H54 (cell line): Measurements from ENCODE around the gene KYNU.

Source experiments
- DNase-seq: peaks from one replicate; pipeline ENCODE4 v3.0.0; 2011; ENCODE audit warnings: low spot score, mixed read lengths; ENCODE audit not compliant: insufficient read length
- FAIRE-seq: peaks from 3 replicates; lab custom pipeline; 2011; peaks lifted over from hg19 to GRCh38; lab: Jason Lieb, UNC
- POLR2A ChIP-seq: IDR thresholded peaks from 2 replicates; pipeline ENCODE4 v1.6.1; 2011; ENCODE audit warnings: low read depth, mild to moderate bottlenecking, low read length

KYNU gene

DNA sequence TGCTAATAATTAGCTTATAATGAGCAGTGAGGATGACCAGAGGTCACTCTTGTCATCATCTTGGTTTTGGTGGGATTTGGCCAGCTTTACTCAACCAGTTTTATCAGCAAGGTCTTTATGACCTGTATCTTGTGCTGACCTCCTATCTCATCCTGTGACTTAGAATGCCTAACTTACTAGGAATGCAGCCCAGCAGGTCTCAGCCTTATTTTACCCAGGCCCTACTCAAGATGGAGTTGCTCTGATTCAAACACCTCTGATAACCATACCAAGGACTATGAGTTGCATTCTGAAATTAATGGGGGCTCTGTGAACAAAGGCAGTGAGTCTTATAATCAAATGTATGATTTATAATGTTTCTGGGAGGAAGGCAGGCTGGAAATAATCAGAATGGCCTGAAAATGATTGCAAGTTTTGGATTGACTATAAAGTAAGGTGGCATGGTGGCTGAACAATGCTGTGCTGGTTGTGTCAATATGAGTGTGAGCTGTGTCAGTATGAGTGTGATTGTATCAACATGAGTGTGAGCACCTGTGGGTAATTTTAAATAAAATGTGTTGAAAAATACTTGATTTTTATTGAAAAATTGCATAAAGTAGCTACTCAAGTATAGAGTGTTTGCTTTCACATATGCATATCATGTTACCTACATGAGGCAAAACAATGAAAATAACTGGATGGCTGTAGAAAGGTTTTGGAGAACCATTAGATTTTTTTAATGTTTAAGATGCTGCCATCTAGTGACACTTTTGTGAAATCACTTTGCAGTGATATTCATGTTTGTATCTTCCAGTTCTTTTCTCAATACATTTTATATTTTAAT lies 103.0 kb downstream of the KYNU start:
- DNase-seq, result no peak
- FAIRE-seq, result peak; percentile 41
- no peak for TF ChIP-seq POLR2A

DNA sequence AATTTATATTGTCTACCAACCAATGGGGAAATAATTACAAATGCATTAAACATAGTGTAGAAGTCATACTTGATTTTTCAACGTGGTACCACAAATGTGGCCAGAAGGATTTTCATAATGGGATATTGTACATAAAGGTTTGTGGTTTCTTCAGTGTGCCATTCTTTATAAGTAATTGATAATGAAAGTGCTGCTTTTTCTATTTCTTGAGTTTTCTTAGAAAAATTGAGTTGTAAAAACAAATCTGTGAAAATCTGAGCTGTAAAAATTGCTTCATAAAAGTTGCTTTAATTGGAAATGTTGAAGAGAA lies 103.6 kb downstream of the KYNU start:
- FAIRE-seq, result no peak
- DNase-seq, result no peak
- TF ChIP-seq POLR2A, result no peak

DNA sequence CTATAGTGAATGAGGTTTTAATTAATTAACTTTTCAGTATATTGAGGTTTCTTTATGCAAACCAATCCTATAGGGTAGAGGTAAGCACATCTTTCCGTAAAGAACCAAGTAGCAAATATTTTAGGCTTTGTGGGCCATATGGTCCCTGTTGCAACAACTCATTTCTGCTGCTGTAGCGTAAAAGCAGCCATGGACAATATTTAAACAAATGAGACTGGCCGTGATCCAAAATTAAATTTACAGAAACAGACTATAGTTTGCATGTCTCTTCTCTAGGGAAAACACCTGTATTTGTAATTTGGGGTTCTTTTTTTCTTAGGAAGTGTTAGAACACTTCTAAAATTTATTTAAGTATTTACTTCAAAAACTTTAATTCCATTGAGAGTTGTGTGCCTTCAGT lies 104.3 kb downstream of the KYNU start:
- no peak for FAIRE-seq
- TF ChIP-seq POLR2A, result no peak
- no peak for DNase-seq

DNA sequence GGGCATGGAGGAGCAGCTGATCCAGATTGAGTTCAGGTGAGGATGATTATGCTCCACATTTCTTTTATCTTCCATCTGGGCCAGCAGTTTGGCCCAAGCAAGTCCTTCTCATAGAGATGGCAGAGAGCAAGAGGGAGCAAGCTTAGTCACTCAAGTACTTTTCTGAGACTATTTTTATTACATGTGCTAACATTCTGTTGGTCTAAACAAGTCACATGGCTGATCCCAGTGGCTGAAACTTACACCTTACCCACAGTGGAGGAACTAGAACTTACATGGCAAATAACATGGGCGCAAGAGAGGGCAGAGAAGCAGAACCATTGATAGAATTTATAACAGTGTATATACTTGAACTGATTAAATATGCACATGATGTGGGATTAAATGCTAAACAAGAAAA lies 105.7 kb downstream of the KYNU start:
- DNase-seq (no peak), FAIRE-seq (no peak)
- no peak for TF ChIP-seq POLR2A

DNA sequence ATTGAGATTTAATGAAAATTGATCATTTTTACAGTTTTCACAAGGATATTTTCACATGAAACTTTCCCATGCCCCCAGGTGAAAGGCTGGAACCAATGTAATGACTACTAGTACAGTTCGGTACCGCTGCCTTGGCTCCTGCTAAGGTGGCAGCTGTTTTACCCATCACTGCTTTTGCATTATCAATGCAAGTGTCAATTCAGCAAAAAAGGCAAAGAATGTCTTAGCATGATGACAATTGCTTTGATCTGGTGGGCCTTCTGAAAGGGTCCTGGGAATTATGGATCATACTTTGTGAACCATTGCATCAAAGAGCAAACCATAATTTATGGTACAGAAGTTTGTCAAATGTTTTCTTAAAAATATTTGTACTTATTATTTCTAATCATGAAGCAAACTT lies 107.2 kb downstream of the KYNU start:
- DNase-seq (no peak), FAIRE-seq (no peak)
- no peak for TF ChIP-seq POLR2A

DNA sequence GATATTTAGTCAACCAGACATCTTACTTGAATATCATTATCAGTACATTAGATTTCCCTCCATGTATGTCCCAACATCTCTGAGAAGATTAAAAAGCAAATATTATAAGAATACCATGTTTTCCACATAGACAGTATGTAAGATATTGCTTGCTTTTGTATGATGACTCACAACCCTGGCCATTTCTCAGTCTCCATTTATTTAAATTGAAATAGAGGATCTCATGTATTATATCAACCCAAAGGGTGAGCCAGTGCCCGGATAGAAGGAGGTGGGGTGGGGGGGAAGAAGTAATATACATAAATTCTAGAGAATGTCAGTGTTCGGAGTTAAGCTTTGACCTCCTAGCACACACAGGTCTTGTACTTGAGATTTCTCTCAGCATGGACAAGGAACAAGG lies 109.6 kb downstream of the KYNU start:
- DNase-seq (no peak), FAIRE-seq (no peak)
- no peak for TF ChIP-seq POLR2A

DNA sequence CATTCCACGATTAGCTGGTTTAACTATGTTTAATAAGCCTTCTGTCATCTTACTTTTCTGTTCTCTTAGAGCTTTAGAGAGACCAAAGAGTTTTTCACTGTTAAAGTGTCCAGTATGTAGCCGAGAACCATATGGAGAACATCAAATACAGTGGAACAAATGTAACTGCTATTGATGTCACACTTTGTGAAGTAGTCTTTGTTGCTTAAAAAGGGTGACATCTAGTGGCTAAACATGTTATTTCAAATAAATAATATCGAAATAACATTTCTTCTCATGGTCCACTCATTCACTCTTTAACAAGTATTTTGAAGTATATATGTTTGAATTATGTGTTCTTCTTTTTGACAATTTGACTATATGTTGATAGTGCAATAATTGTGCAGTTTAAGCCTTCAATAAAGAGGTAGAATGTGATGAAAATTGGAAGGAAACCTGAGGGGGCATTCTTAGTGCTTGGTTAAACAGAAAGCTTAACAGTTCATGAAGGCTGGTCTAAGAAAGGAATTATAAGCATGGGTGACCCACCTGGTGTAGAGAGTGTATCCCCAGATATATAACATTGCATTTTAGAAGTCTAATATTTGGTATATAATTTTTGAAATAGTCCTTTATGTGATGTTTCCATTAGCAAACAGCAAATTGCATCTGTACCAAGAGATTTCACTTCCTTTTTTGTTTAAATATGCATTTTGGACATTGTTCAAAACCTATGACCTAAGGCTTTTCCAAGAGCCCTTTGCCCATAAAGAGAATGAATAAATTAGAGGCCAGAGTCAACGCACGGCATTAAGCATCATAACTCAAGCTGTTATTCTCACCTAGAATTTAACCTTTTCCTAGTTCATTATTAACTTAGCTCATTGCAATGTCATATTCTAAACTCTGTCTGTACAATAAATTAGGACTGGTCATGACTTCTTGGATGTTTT lies 112.1 kb downstream of the KYNU start:
- peak; percentile 85 for FAIRE-seq
- DNase-seq, result no peak
- no peak for TF ChIP-seq POLR2A

DNA sequence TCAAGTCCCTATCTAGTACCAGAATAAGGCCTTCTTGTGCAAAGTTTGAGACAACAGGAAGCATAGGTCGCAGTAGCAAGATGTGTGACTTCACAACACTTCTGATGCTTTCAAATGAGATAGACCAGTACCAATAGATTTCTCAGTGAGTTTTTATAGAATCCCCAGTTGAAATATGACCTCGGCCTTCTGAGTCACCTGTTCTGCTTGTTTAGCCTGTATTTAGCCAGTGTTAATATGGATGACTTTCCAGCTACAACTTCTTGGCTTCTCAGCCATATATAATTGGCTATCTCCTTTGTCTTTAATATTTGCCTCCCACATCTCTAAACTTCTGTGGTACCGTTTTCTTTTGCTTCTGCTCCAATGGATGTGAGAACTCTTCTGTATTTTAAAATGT lies 113.8 kb downstream of the KYNU start:
- FAIRE-seq (no peak), DNase-seq (no peak)
- TF ChIP-seq POLR2A, result no peak

DNA sequence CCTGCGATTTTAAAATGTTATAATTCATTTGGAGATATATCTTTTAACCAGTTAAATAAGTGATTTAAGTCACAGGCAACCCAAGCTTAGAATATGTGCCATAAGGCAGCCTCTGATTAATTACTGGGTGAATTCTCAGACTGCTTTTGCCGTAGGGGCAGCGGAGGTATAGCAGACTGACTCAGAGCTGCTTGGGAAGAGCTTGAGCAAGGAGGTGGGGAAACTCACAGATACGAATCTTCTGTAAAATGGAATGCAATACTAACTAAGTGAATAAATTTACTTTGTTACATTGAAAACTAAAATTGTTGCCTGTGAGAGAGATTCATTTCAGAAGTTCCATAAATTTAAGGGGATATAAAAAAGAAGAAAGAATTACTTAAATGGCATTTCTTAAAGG lies 115.4 kb downstream of the KYNU start:
- DNase-seq (no peak), FAIRE-seq (no peak)
- no peak for TF ChIP-seq POLR2A

DNA sequence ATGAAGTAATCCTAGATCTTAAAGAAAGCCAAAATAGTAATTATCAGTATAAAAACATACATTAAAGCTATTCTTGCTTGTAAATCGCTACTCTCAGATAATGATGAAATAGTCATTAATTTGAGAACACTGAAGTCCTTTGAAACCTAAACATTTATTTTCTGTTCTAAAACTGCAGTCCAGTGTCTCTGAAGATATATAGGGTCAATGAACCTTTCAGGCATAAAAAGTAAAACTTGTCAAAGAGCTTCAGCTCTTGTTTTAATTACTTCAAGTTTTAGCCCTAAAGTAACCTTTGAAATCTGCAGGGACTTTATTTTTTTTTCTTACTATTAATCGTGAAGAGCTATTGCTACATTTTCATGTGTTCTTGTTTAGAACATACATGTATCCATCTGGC lies 116.3 kb downstream of the KYNU start:
- no peak for TF ChIP-seq POLR2A
- DNase-seq (no peak), FAIRE-seq (no peak)

DNA sequence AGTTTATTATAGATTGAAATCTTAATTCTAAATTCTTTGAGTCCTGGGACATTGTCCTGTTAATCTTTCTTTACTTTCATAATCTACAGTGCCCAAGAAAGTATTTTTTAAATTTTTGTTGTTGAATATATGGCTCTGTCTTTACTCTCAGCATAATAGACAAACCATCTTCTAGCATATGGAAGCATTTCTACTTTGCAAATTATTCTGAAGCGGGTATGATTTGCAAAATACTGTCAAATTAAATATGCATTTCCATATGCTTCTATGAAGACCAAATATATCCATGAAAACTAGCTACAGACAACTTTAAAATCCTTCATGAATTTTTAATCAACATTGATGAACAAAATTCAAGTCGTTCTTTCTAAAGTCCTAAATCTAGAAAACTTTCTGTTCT lies 117.2 kb downstream of the KYNU start:
- DNase-seq, result no peak
- TF ChIP-seq POLR2A, result no peak
- FAIRE-seq, result no peak

DNA sequence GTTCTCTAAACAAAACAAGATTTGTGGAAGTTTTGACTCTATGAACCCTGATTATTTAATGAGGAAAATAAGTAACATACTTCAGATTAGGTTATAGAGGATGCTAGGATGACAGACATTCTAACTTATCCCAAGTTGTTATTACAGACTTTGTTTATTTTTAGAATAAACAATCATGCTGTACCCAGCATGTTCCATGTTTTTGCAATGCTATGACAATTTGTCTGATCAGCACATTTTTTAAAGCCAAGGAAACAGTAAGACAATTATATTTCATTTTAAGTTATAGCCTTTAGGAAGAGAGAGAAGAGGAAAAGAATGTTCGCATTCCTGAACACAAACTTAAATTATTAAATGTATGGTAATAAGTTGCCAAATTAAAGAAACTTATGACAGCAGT lies 119.8 kb downstream of the KYNU start:
- FAIRE-seq (no peak), DNase-seq (no peak)
- TF ChIP-seq POLR2A, result no peak

DNA sequence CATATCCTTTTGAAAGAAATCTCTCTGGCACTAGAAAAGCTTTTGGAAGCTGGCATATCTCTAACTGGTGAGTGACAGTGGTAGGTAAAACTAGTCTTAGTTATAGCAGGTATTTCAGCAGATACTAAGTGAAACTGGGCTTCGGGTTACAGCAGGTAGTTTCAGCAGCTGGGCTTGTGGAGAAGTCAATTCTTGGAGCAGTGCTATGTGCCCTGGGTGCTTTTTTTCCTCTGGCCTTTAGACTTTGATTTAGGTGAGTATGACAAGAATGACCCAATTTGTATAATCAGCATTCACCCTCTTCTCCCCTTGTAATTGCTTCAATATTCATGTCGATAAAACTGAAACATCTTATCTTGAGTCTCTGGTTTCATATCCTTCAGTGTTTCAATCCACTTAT lies 123.1 kb downstream of the KYNU start:
- DNase-seq, result no peak
- no peak for FAIRE-seq

DNA sequence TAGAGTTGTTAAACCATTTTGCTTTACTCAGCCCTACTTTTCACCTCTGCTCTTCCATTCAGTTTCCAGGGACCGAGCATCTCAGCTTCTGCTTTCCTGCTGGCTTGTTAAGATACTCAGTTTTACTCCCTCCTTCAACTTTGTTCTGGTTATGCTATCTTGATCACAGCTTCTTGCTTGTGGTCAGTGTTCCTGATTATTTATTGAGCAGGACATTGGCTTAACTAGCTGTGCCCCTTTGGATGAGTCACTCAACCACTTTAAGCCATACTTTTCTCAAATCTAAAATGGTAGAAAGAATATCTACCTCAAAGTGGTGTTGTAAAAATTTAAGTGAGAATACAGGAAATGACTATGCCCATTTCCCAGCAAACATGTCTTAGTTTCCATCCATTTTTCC lies 124.0 kb downstream of the KYNU start:
- FAIRE-seq (no peak), DNase-seq (no peak)
- no peak for TF ChIP-seq POLR2A

More for the DNA sequence above, 123.1 kb downstream of the KYNU start:
- no peak for TF ChIP-seq POLR2A
